Activated T-helper 1 cell treated with anti-CD3 and anti-CD28 coated beads, Interleukin-2, amount 50 U/mL, for 16 hours (primary cell): ENCODE results near the gene GOLM1.
"Not testable (repeated sequence)": the region's sequence is repeated elsewhere in the genome, so short reads cannot be mapped to it uniquely, and the experiment has no call there.

Experiments
- DNase-seq, 2 donors: peaks; one replicate each; pipeline ENCODE4 v3.0.0-alpha.2; 2020; ENCODE audit warnings: low read depth in 1 of 2, low spot score in 1 of 2

The GOLM1 gene

GRCh38 chr9:86098824-86099700 lies at the start of gene GOLM1:
Gene GOLM1 (minus strand): TSS chr9:86099558. CDS start chr9:86079320, 20,238 bp downstream.
- no peak for DNase-seq

DNA sequence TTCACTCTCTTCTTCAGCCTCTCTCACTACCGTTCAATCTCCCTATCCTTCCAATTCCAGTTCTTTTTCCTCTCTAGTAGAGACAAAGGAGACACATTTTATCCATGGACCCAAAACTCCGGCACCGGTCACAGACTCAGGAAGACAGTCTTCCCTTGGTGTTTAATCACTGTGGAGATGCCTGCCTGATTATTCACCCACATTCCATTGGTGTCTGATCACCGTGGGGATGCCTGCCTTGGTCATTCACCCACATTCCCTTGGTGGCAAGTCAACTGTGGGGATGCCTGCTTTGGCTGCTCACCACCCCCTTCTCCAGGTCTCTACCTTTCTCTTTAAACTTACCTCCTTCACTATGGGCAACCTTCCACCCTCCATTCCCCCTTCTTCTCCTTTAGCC lies 47.3 kb upstream of the GOLM1 start:
- DNase-seq: not testable (repeated sequence)

- DNase-seq: not testable (repeated sequence)
These were observed 46.6 kb upstream of the GOLM1 start for GRCh38 chr9:86145960-86146359.

DNA sequence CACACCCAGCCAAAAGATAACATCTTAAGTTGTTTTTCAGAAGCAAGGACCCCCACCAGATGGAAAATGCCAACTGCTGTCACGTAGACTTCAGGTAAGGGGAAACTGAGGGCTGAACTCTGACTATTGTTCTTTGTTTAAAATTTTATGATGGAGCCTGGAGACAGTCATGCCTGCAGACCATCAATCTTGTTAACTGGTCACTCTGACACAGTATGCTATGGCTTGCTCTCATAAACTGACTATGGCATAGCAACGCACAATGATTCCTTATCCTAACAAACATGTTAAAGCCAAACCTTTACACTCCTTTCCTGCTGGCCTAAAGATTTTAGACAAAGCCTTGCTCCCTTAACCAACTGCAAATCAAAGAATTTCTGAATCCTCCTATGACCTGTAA lies 43.6 kb upstream of the GOLM1 start:
- DNase-seq: no peak

DNA sequence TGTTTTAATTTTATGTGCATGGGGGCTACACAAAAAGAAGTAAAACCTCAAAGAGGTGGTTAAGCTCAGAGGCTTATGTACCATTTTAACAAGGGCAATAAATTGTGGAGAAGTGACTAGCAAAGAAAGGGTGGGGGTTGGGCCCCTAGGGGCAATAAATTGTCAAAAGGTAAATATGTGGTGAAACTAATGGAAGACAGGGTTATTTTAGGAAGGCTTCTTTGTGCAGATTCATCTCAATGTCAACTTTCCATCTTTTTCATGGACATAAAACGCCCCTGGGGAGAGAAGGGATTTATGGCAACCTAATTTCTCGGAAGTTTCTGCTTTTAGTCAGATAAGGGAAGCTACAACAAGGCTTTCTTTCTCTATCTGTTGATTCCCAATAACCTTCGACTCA lies 42.5 kb upstream of the GOLM1 start:
- DNase-seq: no peak

DNA sequence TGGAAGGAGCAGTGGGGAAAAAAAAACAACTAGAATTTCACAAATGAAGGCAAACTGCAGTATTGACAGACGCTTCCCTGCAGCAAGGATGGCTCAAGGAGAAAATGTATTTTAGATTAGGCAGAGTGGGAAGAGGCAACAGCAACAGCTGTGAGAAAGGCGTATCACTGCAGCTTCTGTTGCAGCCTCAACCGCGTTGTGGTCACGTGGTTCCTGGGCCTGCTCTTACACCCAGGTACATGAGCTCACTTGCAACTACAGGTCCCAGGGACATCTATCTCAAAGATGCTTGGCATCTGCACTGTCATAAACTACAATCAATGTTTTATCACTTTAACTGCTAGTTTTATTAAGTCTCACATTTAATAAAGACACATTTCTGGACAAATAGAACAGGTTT lies 36.0 kb upstream of the GOLM1 start:
- no peak for DNase-seq

GRCh38 chr9:86134361-86134760 lies 35.0 kb upstream of the GOLM1 start:
- no peak for DNase-seq

GRCh38 chr9:86128235-86128822 lies 29.0 kb upstream of the GOLM1 start:
- no peak for DNase-seq

DNA sequence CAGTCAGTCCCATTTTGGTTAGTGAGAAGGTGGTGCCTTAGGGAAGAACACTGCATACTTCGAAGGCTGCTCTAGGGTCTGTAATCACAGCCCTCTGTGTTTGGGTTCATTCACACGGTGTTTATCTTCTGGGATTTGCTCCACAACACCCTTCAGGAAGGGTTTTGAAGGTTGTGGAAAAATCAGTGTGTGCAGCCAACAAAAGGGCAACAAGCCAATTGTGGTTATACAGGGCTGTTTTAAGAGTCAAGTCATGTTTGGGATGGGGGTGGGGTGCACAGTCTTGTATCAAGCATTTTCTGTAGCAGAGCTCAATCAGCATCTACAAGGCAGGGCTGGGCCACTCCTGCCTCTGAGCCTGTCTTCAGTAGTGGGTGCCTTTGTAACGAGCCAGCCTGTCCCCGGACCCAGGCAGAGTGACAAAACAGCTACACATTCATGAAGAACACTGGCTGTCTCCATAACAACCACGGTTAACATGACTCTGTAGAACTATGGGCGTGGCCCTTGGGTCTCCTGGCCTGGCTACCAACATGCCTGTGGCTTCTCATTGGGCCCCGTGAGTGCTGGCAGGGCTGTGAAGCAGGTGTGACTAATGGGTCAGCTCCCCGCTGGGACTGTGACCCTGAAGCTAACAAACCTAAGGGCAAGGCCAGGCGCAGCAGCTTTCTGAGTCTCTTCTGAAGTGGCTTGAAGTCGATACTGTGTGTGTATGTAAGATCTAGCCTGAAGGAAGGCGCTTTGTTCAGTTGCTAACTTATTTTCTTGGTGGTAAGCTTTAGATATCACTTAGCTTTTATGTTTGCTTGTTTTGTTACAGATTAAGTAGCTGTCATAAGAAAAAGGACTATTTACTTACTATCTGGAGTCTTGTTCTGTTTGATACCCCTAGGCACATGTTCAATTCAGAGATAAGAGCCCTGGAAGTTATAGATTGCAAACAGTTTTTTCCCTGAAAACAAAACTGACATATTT lies 27.9 kb upstream of the GOLM1 start:
- DNase-seq: no peak

GRCh38 chr9:86122311-86122710 lies 23.0 kb upstream of the GOLM1 start:
- DNase-seq: no peak

DNA sequence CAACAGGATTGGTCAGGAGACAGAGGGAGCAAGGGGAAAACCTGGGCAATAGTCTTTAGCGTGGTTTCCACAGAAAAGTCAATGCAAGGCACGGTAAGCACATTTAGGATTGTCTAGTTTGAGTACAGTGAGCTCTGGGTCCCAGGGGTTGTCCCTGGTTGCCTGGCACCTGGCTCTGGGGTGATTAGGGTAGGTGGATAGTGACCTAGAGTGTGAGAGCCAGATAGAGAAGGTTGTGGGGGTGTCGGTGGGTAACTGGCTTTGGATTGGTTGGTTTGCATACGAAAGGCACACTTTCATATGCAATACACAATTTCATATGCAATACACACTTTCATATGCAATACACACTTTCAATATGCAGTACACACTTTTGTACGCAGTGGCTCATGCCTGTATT lies 20.1 kb upstream of the GOLM1 start:
- DNase-seq: no peak

GRCh38 chr9:86116425-86116824 lies 17.1 kb upstream of the GOLM1 start:
- DNase-seq: no peak

GRCh38 chr9:86115886-86116285 lies 16.5 kb upstream of the GOLM1 start:
- DNase-seq: no peak

DNA sequence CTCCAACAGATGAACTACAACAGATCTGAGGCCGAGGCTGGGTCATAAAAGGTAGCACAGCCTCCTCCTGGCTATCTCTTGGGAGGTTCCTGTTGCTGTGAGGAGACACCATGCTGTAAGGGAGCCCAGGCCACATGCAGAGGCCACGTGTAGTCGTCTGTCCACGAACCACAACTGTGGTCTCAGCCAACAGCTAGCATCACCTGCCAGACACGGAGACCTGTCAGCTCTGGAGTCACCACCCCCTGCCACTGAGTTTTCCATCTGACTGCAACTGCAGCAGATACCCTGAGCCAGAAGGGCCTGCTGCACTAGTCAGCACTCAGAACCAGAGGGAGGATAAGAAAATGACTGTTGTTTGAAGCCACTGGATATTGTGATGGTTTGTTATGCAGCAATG lies 12.7 kb upstream of the GOLM1 start:
- no peak for DNase-seq

GRCh38 chr9:86102626-86103025 lies 3.3 kb upstream of the GOLM1 start:
- DNase-seq: no peak

DNA sequence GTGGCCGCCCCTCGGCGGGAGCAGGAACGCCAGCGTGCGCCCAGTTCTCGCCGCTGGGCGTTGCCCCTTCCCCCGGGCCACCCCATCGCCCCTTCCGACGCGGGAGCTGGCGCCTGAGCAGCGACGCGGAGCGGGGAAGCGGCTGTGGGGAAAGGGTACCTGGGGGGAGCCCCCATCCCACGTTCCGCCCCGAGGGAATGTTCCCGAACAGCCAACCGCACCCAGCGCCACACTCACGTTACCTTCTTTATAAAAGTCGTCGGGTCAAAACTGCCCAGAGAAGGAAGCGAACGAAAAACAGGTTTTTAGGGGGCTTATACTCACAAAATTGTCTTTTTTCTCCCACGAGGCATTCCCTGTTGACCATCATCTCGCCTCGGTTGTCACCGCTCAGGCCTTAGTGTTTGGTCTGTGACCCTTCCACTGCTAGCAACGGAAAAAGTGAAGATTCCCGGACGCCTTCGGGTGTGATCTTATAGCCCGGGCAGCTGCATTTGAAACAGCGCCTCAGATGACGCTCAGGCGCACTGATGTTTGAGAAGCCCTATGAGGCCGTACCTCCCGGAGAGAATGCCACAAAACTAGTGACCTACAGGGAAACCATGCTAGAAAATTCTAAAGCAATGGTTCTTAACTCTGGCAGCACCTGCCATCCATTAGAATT lies 475 bp upstream of the GOLM1 start:
- DNase-seq: no peak

DNA sequence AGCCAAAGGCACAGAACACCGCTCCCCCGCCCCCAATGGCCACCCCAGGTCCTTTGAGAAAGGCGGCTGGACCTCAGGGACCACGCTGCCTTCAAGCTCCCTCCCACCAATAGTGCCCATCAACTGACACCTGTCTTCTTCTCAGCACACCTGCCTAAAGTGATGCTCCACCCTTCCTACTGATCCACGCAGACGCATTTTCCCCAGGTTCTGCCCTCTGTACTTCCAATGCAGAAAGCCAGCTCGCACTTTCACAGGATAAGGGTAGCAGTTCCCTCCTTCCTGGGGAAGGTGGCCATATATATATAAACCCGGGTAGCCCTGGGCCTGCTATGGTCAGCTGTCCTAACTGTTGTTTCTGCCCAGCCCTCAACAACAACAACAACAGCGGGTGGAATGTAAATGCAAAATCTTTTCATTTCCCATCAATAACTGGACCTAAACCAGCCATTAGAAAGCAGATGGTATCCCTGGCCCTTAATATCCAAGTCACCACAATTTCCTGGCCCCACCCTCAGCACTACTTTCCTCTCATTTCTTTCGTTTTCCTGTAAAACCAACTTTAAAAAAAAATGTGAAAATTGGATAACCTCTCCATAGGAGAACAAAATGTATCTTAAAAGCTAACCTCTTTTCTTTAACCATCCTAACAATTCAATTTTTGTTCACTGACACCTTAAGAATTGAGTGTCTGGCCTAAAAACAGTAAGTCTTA lies 1.7 kb downstream of the GOLM1 start:
- DNase-seq: no peak

- DNase-seq: no peak
These were observed 3.0 kb downstream of the GOLM1 start for GRCh38 chr9:86096386-86096785.

DNA sequence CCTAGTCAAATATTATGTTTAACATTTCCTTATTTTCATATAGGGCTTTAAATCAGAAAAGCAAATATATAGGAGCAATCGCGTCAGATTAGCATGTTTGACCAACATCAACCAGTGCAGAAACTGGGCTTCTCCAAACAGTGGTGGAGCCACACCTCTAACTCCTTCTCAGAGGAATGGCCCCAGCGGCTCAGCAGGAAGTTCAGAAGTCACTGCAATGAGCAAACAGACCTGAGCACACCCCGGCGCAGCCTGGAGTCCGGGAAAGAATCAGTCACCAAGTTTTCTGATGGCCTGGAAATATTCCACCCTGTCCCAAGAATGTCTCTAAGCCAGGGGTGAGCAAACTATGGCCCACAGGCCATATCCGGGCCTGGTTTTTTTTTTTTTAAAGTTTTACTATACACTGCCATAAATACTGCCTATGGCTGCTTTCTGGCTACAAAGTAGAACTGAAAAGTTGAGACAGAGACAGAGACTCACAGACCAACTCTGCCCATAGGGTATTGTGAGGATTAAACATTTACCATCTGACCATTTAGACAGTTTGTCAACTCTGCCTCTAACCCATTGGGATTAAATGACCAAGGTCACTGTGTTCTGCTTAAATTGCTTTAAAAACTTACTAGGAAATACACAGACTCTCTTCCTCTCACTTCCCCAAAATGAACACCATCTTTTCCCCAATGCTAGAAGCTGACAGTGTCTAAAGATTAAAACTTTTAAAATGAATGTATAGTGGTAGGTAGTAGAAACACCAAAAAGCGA lies 5.4 kb downstream of the GOLM1 start:
- DNase-seq: no peak

DNA sequence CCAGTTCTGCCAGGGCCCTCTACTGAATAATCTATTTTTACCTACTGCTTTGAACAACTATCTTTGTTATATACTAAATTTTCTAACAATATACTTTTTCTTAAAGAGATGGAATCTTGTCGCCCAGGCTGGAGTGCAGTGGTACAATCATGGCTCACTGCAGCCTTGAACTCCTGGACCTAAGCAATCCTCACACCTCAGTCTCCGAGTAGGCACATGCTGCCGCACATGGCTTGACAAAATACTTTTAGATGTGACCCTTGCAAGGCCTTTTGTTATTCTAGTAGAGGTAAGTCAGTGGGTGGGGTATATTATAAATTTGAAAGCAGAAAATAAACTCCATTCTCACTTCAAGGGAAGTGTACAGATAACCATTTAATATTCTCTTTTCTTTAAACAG lies 7.9 kb downstream of the GOLM1 start:
- DNase-seq: no peak
